HG02938 (cell line): ENCODE results near the gene TTLL11.
"Not testable (repeated sequence)": the region's sequence is repeated elsewhere in the genome, so short reads cannot be mapped to it uniquely, and the experiment has no call there.

Experiments used
- ATAC-seq: cut with Tn5 transposase; IDR thresholded peaks from one replicate; pipeline ENCODE4 v1.9.1; 2021; ENCODE audit warnings: mild to moderate bottlenecking, moderate library complexity; ENCODE audit not compliant: unreplicated experiment

TTLL11 gene

DNA sequence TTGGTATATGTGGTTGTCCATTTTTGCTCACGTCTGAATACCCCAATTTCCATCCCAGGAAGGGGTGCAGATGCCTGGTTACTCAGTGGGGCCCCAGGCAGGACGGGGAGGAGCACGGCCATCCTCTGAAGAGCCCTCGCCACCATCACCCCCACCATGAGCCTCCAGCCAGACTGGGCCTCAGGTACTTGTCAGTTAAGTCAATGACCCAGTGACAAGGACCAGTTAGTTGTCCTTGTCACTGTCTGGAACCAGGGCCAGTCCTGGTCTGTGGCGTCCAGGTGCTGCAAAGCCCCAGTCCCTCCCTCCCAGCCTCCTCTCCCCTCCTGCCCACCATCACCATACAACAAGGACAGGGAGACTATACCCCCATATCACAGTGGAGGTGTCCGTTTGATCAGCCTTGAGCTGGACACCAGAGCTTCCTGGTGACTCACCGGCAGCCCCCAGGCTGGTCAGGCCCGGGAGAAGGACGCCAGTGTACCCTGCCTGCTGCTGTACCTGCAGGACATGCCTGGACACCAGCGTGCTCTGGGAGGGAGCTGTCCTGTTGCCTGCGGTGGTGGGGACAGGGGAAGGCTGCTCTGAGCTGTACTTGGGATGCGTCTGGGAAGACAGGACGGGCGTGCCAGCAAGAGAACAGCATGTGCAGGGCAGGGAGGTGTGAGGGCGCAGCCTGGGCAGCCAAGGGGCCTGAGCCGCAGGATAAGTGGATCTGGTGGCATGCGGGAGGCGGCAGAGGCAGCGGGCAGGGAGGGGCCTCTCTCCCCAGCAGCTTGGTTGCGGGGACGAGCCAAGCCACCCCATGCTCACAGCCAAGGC lies 32.6 kb upstream of the TTLL11 start:
- no peak for ATAC-seq

DNA sequence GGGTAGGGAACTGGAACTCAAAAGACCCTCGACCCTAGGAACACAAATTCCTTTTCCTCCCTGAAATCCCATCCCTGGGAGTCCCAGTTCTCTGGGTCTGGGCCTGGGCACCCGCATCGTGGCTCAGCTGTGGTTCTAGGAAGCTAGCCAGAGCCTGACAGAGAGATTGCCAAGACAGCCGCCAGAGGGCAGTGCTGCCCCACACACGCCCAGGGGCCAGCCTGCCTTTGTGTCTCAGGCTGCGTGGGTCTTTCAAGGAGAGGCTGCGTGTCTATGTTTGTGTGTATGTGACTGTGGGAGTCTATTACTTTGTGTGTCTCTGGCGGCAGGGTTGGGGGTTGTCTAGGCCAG lies 32.0 kb upstream of the TTLL11 start:
- peak; percentile 44 for ATAC-seq

DNA sequence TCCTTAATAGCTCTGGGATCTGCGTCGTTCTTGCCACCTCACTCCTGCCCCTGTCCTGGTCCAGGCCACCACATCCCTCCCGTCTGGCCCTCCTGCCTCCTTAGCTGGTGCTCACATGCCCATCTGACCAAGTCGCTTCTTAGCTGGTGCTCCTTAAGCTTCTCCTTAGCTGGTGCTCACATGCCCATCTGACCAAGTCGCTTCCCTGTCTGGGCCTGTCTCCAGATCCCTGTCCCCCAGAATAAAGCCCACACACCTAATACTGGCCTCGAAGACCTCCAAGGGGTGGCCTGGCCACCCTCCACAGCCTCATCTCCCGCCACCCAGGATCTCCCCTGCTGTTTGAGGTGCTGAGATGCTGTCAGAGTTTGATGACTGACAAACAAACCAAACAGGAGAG lies 31.4 kb upstream of the TTLL11 start:
- no peak for ATAC-seq

DNA sequence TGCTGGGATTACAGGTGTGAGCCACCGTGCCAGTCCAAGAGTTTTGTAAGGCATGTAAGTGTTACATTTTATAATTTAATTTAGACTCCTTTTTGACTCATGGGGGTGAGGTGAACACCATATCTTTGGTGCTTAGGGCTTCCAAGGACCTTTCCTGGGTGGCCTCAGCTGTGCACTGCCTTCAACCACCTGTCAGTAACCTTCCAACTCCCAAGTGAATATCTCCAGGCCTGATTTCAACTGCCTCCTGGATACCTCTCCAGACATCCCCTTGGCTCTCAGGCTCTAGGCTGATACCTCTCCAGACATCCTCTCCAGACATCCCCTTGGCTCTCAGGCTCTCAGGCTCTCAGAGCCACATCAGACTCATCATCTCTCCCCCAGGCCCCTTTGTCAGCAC lies 30.9 kb upstream of the TTLL11 start:
- no peak for ATAC-seq

DNA sequence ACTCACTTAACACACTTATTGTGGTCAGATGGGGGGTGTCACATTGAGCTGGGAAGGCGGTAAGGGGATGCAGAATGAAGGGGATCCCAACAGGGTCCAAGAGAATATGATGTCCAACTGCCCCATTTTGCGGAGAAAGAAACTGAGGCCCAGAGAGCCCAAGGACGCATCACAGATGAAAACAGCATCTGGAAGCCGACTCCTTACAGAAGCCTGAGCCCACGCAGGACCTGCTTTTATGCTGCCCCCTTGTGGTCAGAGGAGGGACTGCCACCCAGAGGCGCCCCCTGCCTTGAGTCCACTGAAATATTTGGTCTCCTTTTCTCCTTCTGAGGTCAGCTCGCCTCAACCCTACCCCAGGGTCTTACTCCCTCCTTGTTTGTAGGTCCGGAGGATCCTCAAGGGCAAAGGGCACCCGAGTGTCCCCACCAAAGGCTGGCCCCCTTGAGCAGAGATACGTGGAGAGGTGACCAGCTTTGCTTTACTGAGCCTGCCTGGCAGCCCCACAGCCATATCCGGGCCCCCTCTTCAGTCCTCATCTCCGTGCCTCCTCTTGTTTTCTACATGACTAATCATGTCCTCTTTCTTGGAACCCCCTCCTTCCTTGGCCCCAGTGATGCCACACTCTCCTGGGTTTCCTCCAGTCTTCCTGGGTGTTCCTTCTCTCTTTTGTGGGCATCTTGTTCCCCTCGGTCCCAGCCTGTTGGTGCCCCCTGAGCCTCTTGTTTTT lies 30.0 kb upstream of the TTLL11 start:
- no peak for ATAC-seq

DNA sequence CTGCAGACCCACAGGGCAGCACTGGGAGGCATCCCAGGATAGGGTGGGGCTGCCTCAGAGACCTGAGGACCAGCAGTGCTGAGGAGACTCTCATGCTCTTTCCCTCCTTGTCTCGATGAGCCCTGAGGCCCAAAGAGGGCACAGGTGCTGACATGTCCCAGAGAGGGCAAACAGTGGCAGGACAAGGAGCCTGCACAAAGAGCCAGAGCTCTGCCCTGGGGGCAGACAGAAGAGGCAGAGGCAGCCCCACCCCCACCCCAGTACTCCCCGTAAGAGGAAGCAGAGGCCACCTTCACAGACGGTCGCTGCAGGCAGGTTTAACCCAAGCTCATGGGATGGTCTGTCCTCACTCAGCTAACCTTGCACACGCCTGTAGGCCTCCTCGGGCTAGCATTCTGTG lies 29.4 kb upstream of the TTLL11 start:
- no peak for ATAC-seq

DNA sequence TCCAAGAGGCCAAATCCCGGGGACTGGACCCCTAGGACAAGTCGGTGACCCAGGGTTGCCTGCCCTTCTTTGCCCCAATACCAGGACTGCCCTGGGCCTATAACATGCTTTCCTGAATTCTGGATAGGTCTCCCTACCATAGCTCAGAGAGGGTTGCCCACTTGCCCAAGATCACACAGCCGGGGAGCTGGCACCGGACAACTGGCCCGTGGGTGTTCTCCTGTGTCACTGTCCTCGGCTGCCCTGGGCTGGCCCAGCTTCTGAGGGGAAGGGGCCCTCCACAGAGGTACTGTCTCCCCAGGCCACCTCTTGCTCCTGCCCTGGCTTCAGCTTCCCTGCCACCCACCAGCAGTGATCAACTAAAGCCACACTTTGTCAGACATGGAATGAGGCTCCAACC lies 28.8 kb upstream of the TTLL11 start:
- no peak for ATAC-seq

DNA sequence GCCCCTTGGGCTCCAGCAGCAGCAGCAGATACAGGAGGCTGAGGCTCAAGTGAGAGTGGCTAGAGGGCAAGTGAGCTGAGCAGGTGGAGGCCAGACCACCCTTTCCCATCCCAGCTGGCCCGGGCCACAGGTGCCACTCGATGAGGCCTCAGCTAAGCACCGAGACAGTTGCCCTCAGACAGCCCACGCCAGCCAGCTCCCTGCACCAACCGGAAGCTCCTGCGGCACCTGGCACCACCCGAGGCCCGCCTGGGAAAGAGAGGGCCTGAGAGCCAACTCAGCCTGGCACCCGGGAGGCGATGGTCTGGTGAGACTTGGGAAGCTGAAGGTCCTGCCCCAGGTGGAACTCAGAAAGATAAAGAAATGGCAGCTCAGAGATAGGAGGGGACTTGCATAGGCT lies 28.3 kb upstream of the TTLL11 start:
- no peak for ATAC-seq

DNA sequence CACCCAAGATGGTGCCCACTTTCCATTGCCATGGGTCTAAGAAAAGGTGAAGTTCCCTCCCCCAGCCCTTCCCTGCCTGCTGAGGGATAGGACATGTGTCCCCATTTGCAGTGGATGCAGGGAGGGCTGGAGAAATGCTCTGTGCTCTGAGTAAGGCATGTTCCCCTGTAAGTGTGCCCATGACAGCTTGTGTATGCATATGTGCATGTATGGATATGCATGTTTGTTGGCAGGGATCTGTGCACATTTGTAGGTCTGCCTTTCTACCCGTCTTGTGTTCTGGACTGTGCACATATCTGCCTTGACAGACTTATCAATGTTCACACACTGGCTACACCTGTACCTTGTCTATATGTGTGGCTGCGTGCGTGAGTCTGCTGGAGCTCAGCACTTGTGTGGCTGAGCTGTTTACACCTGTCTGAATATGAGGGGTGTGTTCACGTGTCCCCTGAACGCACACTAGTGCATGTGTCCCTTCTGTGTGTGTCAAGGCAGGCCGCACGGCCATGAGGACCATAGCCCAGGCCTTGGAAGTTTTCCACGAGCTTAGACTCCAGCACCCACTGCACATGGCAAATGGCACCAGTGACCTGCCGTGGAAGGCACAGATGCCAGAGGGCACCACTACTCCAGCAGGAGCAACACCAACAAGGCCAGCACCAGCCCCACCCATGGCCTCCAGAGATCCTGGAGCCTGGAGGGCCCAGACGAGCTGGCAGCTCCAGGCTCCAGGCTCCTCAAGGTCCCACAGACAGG lies 27.4 kb upstream of the TTLL11 start:
- ATAC-seq: no peak

DNA sequence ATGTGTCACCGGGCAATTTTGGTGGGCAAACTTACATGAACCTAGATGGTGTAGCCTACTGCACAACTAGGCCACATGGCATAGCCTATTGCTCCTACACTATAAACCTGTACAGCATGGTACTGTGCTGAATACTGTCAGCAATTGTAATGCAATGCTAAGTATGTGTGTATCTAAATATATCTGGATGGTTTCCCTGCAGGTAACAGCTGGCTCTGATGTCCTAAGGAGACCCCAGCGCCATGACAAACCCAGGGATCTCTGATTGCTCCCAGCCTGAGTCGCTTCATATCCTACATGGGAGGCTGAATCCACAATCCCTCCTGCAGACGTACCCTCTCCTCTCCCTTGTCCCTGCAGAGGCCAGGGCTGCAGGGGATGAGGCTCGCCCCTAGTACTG lies 26.6 kb upstream of the TTLL11 start:
- ATAC-seq: no peak

DNA sequence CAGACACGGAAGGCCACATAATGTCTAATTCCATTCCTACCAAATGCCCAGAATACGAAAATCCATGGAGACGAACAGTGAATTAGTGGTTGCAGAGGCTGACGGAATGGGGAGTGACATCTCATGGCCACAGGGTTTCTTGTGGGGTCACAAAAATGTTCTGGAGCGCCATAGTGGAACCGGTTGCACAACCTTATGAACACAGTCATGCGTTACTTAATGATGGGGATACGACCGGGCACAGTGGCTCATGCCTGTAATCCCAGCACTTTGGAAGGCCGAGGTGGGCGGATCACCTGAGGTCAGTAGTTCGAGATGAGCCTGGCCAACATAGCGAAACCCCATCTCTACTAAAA lies 26.0 kb upstream of the TTLL11 start:
- no peak for ATAC-seq

DNA sequence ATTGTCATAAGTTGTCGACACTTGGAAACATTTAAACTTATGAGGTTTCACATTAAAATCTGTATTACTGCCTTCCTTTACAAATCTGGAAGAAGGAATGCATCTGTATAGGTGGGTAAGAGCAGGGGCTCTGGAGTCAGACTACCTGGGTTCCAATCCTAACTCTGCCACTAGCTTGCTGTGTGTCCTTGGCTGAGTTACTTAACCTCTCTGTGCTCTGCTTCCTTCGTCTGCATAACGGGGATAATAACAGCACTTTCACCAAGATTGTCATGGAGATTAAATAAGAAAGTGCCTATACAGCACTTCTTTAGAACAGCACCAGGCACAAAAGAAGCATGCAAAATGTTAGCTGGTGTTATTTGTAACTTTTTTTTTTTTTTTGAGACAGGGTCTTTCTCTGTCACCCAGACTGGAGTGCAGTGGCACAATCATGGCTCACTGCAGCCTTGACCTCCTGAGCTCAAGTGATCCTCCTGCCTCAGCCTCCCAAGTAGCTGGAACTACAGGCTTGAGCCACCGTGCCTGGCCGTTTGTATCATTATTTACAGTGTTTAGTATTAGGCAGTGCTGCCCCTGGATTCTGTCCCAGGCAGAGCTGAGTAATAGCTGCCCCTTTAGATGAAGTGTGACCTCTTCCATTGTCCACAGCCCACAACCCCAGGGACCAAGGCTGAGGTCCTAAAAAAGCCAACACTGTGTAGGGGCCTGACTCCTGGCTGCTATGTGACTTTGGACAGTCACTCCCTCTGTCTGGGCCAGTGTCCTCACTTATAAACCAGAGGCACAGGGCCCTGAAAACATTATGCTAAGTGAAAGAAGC lies 25.4 kb upstream of the TTLL11 start:
- no peak for ATAC-seq

DNA sequence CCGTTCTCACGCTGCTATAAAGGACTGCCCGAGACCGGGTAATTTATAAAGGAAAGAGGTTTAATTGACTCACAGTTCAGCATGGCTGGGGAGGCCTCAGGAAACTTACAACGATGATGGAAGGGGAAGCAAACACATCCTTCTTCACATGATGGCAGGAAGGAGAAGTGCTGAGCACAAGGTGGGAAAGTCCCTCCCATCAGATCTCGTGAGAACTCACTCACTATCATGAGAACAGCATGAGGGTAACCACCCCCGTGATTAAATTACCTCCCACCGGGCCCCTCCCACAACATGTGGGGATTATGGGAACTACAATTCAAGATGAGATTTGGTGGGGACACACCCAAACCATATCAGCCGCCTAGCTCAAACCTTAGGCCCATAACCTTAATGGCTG lies 24.1 kb upstream of the TTLL11 start:
- not testable (repeated sequence) for ATAC-seq

DNA sequence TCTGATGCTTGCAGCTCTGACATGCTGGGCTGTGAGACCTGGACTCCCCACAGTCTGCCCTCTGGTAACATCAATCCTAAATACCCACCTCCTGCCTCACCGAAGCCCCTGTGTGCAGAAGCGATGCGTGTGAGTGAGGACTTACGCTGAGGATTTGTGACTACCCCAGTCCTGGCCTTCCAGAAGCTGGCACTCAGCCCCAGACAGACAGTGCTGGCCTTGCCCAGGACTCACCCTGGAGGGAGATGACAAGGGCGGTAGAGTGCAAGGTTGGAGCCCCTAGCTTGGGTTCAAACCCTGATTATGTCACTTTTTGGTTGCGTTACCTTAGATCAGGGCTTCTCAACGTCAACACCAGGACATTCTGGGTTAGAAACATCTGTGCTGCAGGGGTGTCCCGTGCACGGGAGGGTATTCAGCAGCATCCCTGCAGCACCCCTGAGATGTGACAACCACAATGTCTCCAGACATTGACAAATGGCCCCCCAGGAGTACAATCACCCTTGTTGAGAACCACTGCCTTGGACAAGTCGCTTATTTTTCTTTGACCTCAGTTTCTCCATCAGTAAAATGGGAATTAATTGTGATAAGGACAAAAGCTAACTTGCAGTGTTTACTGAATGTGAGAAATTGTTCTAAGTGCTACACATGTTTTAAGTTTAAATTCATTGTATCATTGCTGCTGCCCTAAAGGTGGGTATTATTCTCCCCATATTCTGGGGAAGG lies 23.5 kb upstream of the TTLL11 start:
- no peak for ATAC-seq

DNA sequence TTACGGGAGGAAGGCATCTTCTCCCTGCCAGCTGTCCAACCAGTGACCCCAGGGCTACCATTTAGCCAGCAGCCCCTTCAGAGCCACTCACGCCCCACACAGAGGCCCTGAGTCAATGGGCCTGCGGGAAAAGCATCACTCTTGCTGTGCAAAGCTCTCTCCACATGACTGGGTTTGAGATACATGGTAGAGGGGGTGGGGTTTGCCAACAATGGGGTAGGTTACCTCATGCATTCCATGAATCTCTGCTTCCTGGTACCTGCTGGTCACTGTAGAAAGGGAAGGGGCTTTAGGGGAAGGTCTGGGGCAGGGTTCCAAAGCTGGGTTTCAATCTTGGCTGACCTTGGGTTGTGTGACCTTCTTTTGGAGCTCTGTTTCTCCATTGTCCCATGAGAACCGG lies 22.9 kb upstream of the TTLL11 start:
- ATAC-seq: no peak

DNA sequence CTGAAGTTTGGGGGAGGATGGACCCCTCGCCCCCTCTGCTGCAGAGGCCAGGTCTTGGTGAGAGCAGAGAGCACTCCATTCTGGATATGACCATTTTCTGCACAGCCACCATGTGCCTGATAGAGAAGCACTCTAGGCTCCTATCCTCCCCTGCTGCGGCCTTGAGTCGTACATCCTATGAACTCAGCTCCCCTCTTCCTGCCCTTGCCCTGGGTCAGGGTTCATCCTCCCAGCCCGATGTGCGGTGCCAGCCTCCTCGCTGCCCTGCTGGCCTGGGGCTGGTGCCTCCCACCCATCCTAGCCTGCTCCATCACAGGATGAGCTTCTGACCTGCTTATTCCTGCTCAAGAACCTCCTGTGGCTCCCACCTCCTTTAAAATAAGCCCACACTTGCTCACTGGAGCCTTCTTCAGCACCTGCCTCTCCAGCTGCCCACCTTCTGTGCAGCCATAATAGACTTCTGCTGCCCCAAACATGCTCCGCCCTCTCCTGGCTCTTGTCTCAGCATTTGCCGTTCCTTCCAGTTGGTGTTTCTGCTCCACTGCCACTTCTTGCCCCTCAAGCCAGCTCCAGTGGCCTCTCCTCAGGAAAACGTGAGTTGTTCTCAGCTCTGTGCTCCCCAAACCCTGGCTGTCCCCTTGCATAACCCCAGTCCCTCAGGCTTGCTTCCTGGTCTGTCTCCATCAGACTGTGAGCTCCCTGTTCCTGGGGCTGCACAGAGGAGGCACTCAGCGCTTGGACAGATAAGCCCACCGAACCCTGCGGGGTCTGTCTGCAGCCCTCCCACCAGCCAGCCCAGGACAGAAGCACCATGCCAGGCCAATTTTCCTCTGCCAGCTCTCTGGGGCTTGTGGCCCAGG lies 22.3 kb upstream of the TTLL11 start:
- ATAC-seq: no peak

DNA sequence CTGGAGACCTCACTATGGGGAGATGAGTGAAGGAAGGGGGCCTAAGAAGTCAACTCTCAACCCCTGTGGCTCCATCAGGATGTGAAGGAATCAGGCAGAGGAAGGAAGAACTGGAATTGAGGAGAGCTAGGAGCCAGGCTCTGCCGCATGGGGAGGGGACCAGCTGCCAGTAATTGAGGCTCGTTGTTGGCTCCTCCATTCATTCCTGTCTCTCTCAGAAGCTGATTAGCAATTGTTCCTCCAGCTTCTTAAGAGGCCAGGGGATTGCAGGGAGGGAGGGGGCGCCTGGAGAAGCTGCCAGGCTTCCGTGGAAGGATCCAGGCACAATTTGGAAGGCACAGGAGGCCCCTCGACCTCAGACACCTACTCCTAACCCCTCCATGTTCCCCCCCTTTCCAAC lies 20.5 kb upstream of the TTLL11 start:
- no peak for ATAC-seq

DNA sequence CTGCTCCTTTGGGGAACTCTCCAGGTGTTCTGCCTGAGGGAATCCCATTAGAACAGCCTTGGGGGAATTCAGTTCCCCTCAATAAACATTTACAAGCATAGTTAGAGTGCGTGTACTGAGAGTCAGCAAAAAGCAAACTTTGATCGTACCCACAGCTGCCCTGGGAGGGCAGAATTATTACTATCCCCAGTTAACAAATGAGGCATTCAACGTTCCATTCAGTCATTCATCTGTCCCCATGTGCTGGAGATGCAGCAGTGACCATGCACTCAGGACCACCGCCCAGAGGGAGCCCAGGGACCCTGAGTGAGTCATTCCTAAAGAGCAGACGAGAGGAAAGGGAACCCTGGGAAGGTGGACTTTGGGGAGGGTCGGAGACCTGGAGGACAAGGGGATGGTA lies 19.1 kb upstream of the TTLL11 start:
- ATAC-seq: no peak

DNA sequence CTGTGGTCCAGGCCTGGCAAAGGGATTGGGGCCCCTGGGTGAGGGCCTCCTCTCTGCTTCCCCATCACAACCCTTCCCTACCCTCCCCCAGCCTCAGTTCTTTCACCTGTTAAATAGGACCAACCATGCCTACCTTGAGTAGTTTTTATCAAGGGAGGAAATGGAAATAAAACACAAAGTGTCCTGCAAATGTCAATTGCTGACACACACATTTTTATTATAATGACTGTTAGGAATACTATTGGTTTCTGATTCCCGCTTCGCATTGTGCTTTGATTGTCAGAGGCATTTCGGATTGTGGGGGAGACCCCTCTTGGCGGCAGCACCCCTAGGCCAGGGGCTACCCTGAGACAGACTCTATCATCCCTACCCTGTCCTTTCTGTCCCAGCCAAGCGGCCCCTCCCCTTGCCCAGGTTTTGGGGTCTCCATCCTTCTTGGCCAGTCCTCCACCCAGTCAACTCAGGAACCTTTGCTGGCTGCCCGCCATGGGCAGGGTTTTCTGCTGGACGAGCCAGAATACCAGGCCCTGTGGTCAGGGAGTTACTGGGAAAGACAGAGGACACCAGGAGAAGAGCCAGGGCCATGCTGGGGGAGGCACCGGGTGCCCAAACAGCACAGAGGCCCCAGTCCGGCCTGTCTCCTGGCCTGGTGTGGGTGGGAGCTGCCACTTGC lies 18.4 kb upstream of the TTLL11 start:
- ATAC-seq: no peak
